Activated T-helper 1 cell treated with anti-CD3 and anti-CD28 coated beads, Interleukin-12 subunit alpha, Interleukin-12 subunit beta, Interleukin-2, Interleukin-4 antibody, amounts not matched to agents 30 ng/mL and 10 ng/mL and 1 ng/mL, durations not matched to agents 14 hours and 24 hours and 36 hours (primary cell): ENCODE data around the gene GNA12. TPM values are rescaled to one million over a fixed set of nuclear protein-coding genes. Genes with fewer than 3 reads are reported as not detected.
A peak's percentile ranks its signal among the peaks of the same experiment; 100 is the strongest.

Source experiments
- DNase-seq: peaks from one replicate; pipeline ENCODE4 v3.0.0; 2021; ENCODE audit warnings: low spot score
- H3K27ac Mint-ChIP-seq: one replicate; pipeline ENCODE4 v1.8.0; 2021; ENCODE audit warnings: mild to moderate bottlenecking, mixed read lengths
- H3K27me3 Mint-ChIP-seq: one replicate; pipeline ENCODE4 v1.8.0; 2022; ENCODE audit warnings: mild to moderate bottlenecking, moderate library complexity, mixed read lengths; ENCODE audit not compliant: insufficient read depth
- H3K36me3 Mint-ChIP-seq: one replicate; pipeline ENCODE4 v1.8.0; 2021; ENCODE audit warnings: low read depth, mixed read lengths
- H3K4me1 Mint-ChIP-seq: one replicate; pipeline ENCODE4 v1.8.0; 2021; ENCODE audit warnings: low read depth, mixed read lengths
- H3K4me3 Mint-ChIP-seq: one replicate; pipeline ENCODE4 v1.8.0; 2021; ENCODE audit warnings: mild to moderate bottlenecking, moderate library complexity, mixed read lengths
- H3K9me3 Mint-ChIP-seq: one replicate; pipeline ENCODE4 v1.8.0; 2021; ENCODE audit warnings: mixed read lengths
- intact Hi-C: fragments of 100-400 bp; cut with micrococcal nuclease; formaldehyde crosslinking; loops from one replicate; pipeline ENCODE4 v1.15.1; 2024
- total RNA-seq: library from RNA; stranded (reverse); gene quantifications from 2 replicates; pipeline ENCODE4 v1.2.3, GENCODE V29; 2022

Gene GNA12
- total RNA-seq, 1 donor from 2014 or later: 36.4 TPM

DNA sequence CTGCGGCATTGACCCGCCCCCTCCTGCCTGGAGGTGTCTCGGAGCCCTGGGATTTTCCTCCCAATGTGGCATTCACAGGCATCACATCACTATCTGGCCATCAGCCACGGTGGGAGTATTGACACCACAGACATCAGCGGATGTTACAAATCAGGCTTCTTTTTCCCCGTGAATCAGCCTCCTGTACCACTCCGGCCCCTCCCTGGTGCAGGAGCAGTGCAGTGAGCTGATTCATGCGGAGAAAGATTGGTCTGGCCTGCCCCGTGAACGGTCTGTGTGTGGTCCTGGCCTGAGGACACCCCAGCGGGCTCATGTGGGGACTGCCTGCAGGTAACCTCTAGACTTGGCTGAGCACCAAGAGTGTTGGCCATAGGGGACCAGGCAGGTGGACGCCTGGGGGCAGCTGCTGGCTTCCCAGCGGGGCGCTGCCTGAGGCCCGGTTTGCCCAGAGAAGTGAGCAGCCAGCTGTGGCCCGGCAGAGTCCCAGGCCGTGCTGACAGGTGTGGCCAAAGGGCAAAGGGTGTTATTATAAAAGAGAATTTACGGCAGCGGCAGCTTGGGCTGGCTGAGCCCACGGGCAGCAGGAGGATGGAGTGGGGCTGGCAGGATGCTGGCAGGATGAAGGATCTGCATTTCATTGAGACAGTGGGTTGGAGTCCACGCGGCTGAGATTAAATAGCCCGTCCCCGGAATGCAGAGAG, 32.1 kb upstream of the GNA12 start:
- Mint-ChIP-seq H3K36me3 (no peaks in the 10 kb centered on the region), H3K27me3 (peaks cover 5% of the 10 kb centered on the region), H3K4me3 (no peak overlapping the region), H3K4me1 (peaks cover 48% of the 10 kb centered on the region), H3K9me3 (no peaks in the 10 kb centered on the region), H3K27ac (no peak overlapping the region)
- intact Hi-C loops: no loop called here
- DNase-seq: no peak

DNA sequence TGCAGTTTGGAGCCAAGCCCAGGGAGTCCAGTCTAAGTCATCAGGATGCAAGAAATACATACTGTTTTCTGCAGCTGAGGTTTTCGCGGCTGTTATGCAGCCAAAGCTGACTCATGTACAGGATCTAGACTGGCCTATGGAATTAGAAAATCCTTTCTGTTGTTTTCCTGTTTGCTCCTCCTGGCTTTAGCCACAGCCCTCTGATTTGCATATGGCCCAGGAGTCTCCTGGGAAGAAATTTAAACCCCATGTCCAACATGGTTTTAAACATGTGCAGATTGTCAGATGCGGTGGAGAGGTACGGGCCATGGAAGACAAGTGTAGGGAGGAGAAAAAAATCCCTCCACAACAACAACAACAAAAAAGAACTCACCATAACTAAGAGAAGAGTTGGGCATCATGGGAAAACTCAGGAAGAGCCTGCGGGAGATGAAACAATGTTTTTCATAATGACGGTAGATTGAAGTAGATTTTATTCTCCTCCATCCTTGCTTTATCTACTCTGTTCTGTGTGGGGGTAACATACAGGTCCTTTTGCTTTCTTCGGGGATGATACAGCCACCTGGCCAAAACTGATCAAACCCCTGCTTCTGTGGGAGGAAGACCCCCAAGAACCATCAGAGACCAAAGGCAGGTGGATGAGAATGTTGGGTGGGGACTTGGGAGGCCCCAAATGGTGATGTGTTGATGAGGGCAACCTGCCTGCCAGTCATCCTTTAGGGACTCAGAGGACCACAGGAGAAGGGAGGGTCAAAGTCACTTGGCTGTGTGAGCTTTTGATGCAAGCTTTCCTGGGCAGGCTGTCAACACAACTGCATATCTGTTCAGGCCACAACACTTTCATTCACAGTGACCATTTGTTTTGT, 29.8 kb upstream of the GNA12 start:
- intact Hi-C loops: loop anchor here (5.0 kb wide), 1 partner anchor 103 kb away; no protein-coding TSS in a partner anchor
- H3K4me1 Mint-ChIP-seq: peaks cover 57% of the 10 kb centered on the region
- H3K27ac Mint-ChIP-seq: peak overlapping the region; percentile 79
- peaks cover 2% of the 10 kb centered on the region for H3K27me3 Mint-ChIP-seq
- DNase-seq: no peak
- H3K9me3 Mint-ChIP-seq: no peaks in the 10 kb centered on the region
- no peaks in the 10 kb centered on the region for H3K36me3 Mint-ChIP-seq
- H3K4me3 Mint-ChIP-seq: no peak overlapping the region

DNA sequence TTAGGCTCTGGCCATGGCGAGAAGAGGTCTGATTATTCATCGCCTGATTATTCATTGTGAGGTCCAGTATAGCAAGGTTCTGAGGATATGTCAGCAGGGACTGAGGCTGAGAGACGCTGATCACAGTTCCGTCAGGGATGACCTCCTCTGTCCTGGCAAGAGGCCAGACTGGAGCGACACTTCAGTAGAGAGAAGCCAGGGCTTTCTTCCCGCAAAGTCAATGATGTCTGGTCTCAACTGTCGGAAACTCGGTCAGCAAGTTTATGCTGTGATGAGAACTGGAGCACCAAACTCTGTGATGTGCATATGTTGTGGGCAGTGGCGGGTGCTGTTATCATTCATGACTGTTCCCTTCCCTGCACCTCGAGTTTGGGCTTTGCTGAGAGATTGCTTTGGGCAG, 29.0 kb upstream of the GNA12 start:
- Mint-ChIP-seq H3K9me3 (no peaks in the 10 kb centered on the region), H3K27ac (no peak overlapping the region), H3K4me1 (peaks cover 55% of the 10 kb centered on the region), H3K27me3 (peaks cover 2% of the 10 kb centered on the region), H3K4me3 (no peak overlapping the region), H3K36me3 (no peaks in the 10 kb centered on the region)
- no peak for DNase-seq
- intact Hi-C loops: loop anchor here (5.0 kb wide), 1 partner anchor 104 kb away; no protein-coding TSS in a partner anchor

DNA sequence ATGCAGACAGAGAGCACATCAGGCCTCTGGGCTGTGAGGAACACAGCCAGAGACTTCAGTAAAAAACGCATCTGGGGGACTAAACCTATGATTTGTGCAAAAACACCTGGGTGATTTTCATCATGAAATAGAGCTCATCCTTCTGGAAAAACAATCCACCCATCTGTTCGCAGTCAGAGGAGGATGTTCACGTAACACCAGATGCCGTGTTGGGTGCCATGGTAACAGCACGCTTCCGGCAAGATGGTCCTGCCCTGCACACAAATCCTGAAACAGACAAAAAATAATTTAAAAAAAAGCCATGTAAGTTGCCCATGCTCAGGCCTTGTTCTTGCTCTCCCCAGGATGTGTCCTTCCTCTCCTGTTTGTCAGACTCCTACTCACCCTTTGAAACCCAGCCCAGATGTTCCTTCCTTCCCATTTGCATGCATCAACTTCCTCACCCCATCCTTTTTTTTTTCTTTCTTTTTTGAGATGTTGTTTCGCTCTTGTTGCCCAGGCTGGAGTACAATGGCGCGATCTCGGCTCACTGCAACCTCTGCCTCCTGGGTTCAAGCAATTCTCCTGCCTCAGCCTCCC, 28.3 kb upstream of the GNA12 start:
- Mint-ChIP-seq H3K9me3 (no peaks in the 10 kb centered on the region), H3K4me1 (peaks cover 55% of the 10 kb centered on the region), H3K27ac (peak overlapping the region; percentile 3), H3K27me3 (peaks cover under 1% of the 10 kb centered on the region), H3K36me3 (no peaks in the 10 kb centered on the region), H3K4me3 (no peak overlapping the region)
- intact Hi-C loops: loop anchor here (5.0 kb wide), 1 partner anchor 105 kb away; no protein-coding TSS in a partner anchor
- no peak for DNase-seq

GRCh38 chr7:2870471-2870931, 26.4 kb upstream of the GNA12 start:
- H3K4me3 Mint-ChIP-seq: peak overlapping the region; percentile 61
- peak; percentile 59 for DNase-seq
- H3K9me3 Mint-ChIP-seq: no peaks in the 10 kb centered on the region
- peaks cover 55% of the 10 kb centered on the region for H3K4me1 Mint-ChIP-seq
- intact Hi-C loops: loop anchor here (5.0 kb wide), 1 partner anchor 107 kb away; no protein-coding TSS in a partner anchor
- H3K27me3 Mint-ChIP-seq: no peaks in the 10 kb centered on the region
- H3K36me3 Mint-ChIP-seq: no peaks in the 10 kb centered on the region
- H3K27ac Mint-ChIP-seq: peak overlapping the region; percentile 52

- H3K36me3 Mint-ChIP-seq: peaks cover under 1% of the 10 kb centered on the region
- peaks cover 58% of the 10 kb centered on the region for H3K4me1 Mint-ChIP-seq
- H3K27me3 Mint-ChIP-seq: no peaks in the 10 kb centered on the region
- H3K4me3 Mint-ChIP-seq: peak overlapping the region; percentile 61
- intact Hi-C loops: loop anchor here (5.0 kb wide), 1 partner anchor 107 kb away; no protein-coding TSS in a partner anchor
- no peaks in the 10 kb centered on the region for H3K9me3 Mint-ChIP-seq
- DNase-seq: no peak
- peak overlapping the region; percentile 52 for H3K27ac Mint-ChIP-seq
Observed at GRCh38 chr7:2869981-2870380, 25.9 kb upstream of the GNA12 start.

- Mint-ChIP-seq H3K36me3 (peaks cover 2% of the 10 kb centered on the region), H3K27me3 (no peaks in the 10 kb centered on the region), H3K4me3 (no peak overlapping the region), H3K4me1 (peaks cover 55% of the 10 kb centered on the region), H3K27ac (no peak overlapping the region), H3K9me3 (no peaks in the 10 kb centered on the region)
- no peak for DNase-seq
- intact Hi-C loops: no loop called here
Observed at GRCh38 chr7:2866601-2867000, 22.5 kb upstream of the GNA12 start.

- Mint-ChIP-seq H3K27me3 (no peaks in the 10 kb centered on the region), H3K36me3 (peaks cover 2% of the 10 kb centered on the region), H3K27ac (peak overlapping the region; percentile 90), H3K9me3 (no peaks in the 10 kb centered on the region), H3K4me3 (peak overlapping the region; percentile 78), H3K4me1 (peaks cover 40% of the 10 kb centered on the region)
- peak; percentile 41 for DNase-seq
- intact Hi-C loops: loop anchor here (1.0 to 5.0 kb wide), 7 partner anchors 148 to 808 kb away; no protein-coding TSS in a partner anchor
Observed at GRCh38 chr7:2864999-2865670, 21.0 kb upstream of the GNA12 start.

DNA sequence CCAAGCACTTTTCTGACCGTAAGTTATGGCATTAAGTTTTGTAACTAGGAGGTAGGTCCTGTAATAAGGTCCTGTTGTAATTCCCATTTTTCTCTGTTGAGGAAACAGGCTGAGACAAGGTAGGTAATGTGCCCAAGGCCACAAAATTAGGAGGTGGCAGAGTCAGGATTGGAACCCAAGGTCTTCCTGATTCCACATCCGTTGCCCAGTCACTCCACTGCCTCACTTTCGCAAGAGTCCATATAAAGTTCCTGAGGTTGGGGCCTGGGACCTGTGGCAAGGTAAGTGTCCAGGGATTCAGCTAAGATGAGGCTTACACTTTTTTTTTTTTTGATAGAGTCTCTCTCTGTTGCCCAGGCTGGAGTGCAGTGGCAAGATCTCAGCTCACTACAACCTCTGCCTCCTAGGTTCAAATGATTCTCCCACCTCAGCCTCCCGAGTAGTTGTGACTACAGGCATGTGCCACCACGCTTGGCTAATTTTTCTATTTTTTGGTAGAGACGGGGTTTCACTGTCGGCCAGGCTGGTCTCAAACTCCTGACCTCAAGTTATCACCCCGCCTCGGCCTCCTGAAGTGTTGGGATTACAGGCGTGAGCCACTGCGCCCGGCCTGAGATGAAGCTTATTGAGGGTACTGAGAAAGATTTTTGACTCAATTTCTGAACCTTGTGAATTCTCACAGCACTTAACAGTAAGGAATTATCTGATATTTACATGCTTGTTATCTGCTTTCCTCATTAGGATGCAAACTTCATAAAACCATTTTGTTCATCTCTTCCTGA, 20.3 kb upstream of the GNA12 start:
- Mint-ChIP-seq H3K4me1 (peaks cover 33% of the 10 kb centered on the region), H3K27me3 (no peaks in the 10 kb centered on the region), H3K27ac (peak overlapping the region; percentile 90), H3K4me3 (peak overlapping the region; percentile 73), H3K36me3 (peaks cover 2% of the 10 kb centered on the region), H3K9me3 (no peaks in the 10 kb centered on the region)
- no peak for DNase-seq
- intact Hi-C loops: loop anchor here (2.0 to 5.0 kb wide), 3 partner anchors 147 to 536 kb away; no protein-coding TSS in a partner anchor

GRCh38 chr7:2863461-2864066, 19.5 kb upstream of the GNA12 start:
- no peaks in the 10 kb centered on the region for H3K9me3 Mint-ChIP-seq
- H3K27me3 Mint-ChIP-seq: no peaks in the 10 kb centered on the region
- DNase-seq: peak; percentile 75
- H3K4me1 Mint-ChIP-seq: peaks cover 27% of the 10 kb centered on the region
- H3K27ac Mint-ChIP-seq: peak overlapping the region; percentile 86
- peaks cover 2% of the 10 kb centered on the region for H3K36me3 Mint-ChIP-seq
- intact Hi-C loops: loop anchor here (1.0 to 5.0 kb wide), 9 partner anchors 12 to 537 kb away; partner anchors contain the start of gene GNA12
- peak overlapping the region; percentile 73 for H3K4me3 Mint-ChIP-seq

DNA sequence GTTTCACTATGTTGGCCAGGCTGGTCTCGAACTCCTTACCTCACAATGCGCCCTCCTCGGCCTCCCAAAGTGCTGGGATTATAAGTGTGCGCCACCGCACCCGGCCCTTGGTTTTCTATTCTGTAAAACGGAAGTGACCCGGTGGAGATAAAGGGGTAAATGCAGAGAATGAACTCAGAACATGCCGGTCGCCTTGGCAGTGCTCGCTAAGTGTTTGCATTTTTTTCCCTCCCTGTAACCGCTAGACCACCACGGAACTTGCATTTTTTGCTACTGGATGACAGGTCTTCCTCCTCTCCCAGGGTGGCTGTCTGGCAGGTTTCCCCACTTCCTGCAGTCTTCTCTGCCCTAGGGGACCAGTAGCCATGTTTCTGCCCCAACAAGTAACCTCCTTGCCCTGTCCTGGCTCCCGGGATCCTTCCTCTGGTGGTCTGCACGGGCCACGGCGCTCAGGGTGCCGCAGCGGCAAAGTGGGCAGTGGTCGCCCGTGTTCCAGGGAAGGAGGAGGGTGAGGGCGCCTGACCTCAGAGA, 18.8 kb upstream of the GNA12 start:
- peaks cover 27% of the 10 kb centered on the region for H3K4me1 Mint-ChIP-seq
- H3K36me3 Mint-ChIP-seq: peaks cover 2% of the 10 kb centered on the region
- DNase-seq: no peak
- H3K4me3 Mint-ChIP-seq: peak overlapping the region; percentile 73
- intact Hi-C loops: loop anchor here (1.0 to 5.0 kb wide), 8 partner anchors 12 to 457 kb away; partner anchors contain the start of gene GNA12
- H3K27me3 Mint-ChIP-seq: no peaks in the 10 kb centered on the region
- H3K9me3 Mint-ChIP-seq: no peaks in the 10 kb centered on the region
- H3K27ac Mint-ChIP-seq: peak overlapping the region; percentile 86
